ENCODE measurements around the gene ZNF100.
"Not testable (repeated sequence)": the region's sequence is repeated elsewhere in the genome, so short reads cannot be mapped to it uniquely, and the experiment has no call there.

ZNF100 gene

GRCh38 chr19:21709464-21709863, 57.9 kb downstream of the ZNF100 start:
- Histone ChIP-seq H3K4me1 (ENCODE audit: insufficient read depth, low read length, poor library complexity, severe bottlenecking) (no peaks in the 10 kb centered on the region), H2AFZ (ENCODE audit: low read length) (no peak overlapping the region), H3K4me2 (ENCODE audit: low read depth, low read length, poor library complexity, severe bottlenecking) (no peak overlapping the region), H3K79me2 (ENCODE audit: insufficient read depth, low read length) (no peaks in the 10 kb centered on the region), H3K4me3 (ENCODE audit: low read length, poor library complexity, severe bottlenecking) (no peak overlapping the region), H3F3A (ENCODE audit: low read depth) (no peaks in the 10 kb centered on the region), H3K36me3 (ENCODE audit: insufficient read depth, low read length) (no peaks in the 10 kb centered on the region), H3K9me2 (replicated peaks; ENCODE audit: low read depth, low read length) (no peaks in the 10 kb centered on the region), H3K27me3 (ENCODE audit: insufficient read depth, low read length, poor library complexity, severe bottlenecking) (no peaks in the 10 kb centered on the region), H3K9me3 (ENCODE audit: insufficient read depth, low read depth, low read length) (peaks cover 3% of the 10 kb centered on the region; the same call in 1 of the 2 replicates), H3K9ac (ENCODE audit: low read depth, low read length, poor library complexity, severe bottlenecking) (no peak overlapping the region), H4K20me1 (ENCODE audit: insufficient read depth, low read length, poor library complexity, severe bottlenecking) (no peaks in the 10 kb centered on the region)
- TF ChIP-seq EZH2phosphoT487 (IDR thresholded peaks at IDR 0.05; ENCODE audit: borderline replicate concordance) (no peak), CTCF (conservative IDR thresholded peaks at IDR 0.05; ENCODE audit: low read length) (no peak)

GRCh38 chr19:21707878-21708277, 59.5 kb downstream of the ZNF100 start:
- H3K9ac ChIP-seq (ENCODE audit: low read depth, low read length, poor library complexity, severe bottlenecking); H3K27me3 ChIP-seq (ENCODE audit: insufficient read depth, low read length, poor library complexity, severe bottlenecking); H3K9me2 ChIP-seq (replicated peaks; ENCODE audit: low read depth, low read length); H3K9me3 ChIP-seq (ENCODE audit: insufficient read depth, low read depth, low read length); H3K4me2 ChIP-seq (ENCODE audit: low read depth, low read length, poor library complexity, severe bottlenecking); H3K4me1 ChIP-seq (ENCODE audit: insufficient read depth, low read length, poor library complexity, severe bottlenecking); H3K36me3 ChIP-seq (ENCODE audit: insufficient read depth, low read length); H4K20me1 ChIP-seq (ENCODE audit: insufficient read depth, low read length, poor library complexity, severe bottlenecking); H3K79me2 ChIP-seq (ENCODE audit: insufficient read depth, low read length); H2AFZ ChIP-seq (ENCODE audit: low read length); H3K4me3 ChIP-seq (ENCODE audit: low read length, poor library complexity, severe bottlenecking); H3F3A ChIP-seq (ENCODE audit: low read depth): not testable (repeated sequence)

- Histone ChIP-seq H3K4me2 (ENCODE audit: low read depth, low read length, poor library complexity, severe bottlenecking) (no peak overlapping the region), H4K20me1 (ENCODE audit: insufficient read depth, low read length, poor library complexity, severe bottlenecking) (no peaks in the 10 kb centered on the region), H3K4me1 (ENCODE audit: insufficient read depth, low read length, poor library complexity, severe bottlenecking) (no peaks in the 10 kb centered on the region), H3F3A (ENCODE audit: low read depth) (no peaks in the 10 kb centered on the region), H2AFZ (ENCODE audit: low read length) (no peak overlapping the region), H3K27me3 (ENCODE audit: insufficient read depth, low read length, poor library complexity, severe bottlenecking) (no peaks in the 10 kb centered on the region), H3K9me2 (replicated peaks; ENCODE audit: low read depth, low read length) (no peaks in the 10 kb centered on the region), H3K79me2 (ENCODE audit: insufficient read depth, low read length) (no peaks in the 10 kb centered on the region), H3K9me3 (ENCODE audit: insufficient read depth, low read depth, low read length) (peaks cover 3% of the 10 kb centered on the region; the same call in 1 of the 2 replicates), H3K9ac (ENCODE audit: low read depth, low read length, poor library complexity, severe bottlenecking) (no peak overlapping the region), H3K4me3 (ENCODE audit: low read length, poor library complexity, severe bottlenecking) (no peak overlapping the region), H3K36me3 (ENCODE audit: insufficient read depth, low read length) (no peaks in the 10 kb centered on the region)
- no peak for TF ChIP-seq EZH2phosphoT487 (IDR thresholded peaks at IDR 0.05; ENCODE audit: borderline replicate concordance)
- no peak for TF ChIP-seq CTCF (conservative IDR thresholded peaks at IDR 0.05; ENCODE audit: low read length)
Measured at GRCh38 chr19:21707065-21707464, 60.3 kb downstream of the ZNF100 start.

GRCh38 chr19:21705393-21705792, 62.0 kb downstream of the ZNF100 start:
- no peak for TF ChIP-seq EZH2phosphoT487 (IDR thresholded peaks at IDR 0.05; ENCODE audit: borderline replicate concordance)
- no peak for TF ChIP-seq CTCF (conservative IDR thresholded peaks at IDR 0.05; ENCODE audit: low read length)
- Histone ChIP-seq H3K4me3 (ENCODE audit: low read length, poor library complexity, severe bottlenecking) (no peak overlapping the region), H2AFZ (ENCODE audit: low read length) (no peak overlapping the region), H3K79me2 (ENCODE audit: insufficient read depth, low read length) (no peaks in the 10 kb centered on the region), H3K4me2 (ENCODE audit: low read depth, low read length, poor library complexity, severe bottlenecking) (no peak overlapping the region), H3K9me3 (ENCODE audit: insufficient read depth, low read depth, low read length) (peaks cover 3% of the 10 kb centered on the region; the same call in 1 of the 2 replicates), H3K27me3 (ENCODE audit: insufficient read depth, low read length, poor library complexity, severe bottlenecking) (no peaks in the 10 kb centered on the region), H4K20me1 (ENCODE audit: insufficient read depth, low read length, poor library complexity, severe bottlenecking) (no peaks in the 10 kb centered on the region), H3K9me2 (replicated peaks; ENCODE audit: low read depth, low read length) (no peaks in the 10 kb centered on the region), H3K36me3 (ENCODE audit: insufficient read depth, low read length) (no peaks in the 10 kb centered on the region), H3F3A (ENCODE audit: low read depth) (no peaks in the 10 kb centered on the region), H3K9ac (ENCODE audit: low read depth, low read length, poor library complexity, severe bottlenecking) (no peak overlapping the region), H3K4me1 (ENCODE audit: insufficient read depth, low read length, poor library complexity, severe bottlenecking) (no peaks in the 10 kb centered on the region)
